ENCODE data around the gene NELFB. TPM values are rescaled to one million over a fixed set of nuclear protein-coding genes. Genes with fewer than 3 reads are reported as not detected.

Gene NELFB
- total RNA-seq, 1 donor, result 47.1 TPM

- no peak for DNase-seq (ENCODE audit: low read depth)
- no peak for TF ChIP-seq CTCF (IDR thresholded peaks at IDR 0.05; ENCODE audit: insufficient read depth, low read depth, low read length)
- no peak overlapping the region for H3K4me3 ChIP-seq (ENCODE audit: low read depth, low read length)
Observed at GRCh38 chr9:137247916-137248175, 7.3 kb upstream of the NELFB start.

- no peak for TF ChIP-seq CTCF (IDR thresholded peaks at IDR 0.05; ENCODE audit: insufficient read depth, low read depth, low read length)
- DNase-seq (ENCODE audit: low read depth), result no peak
- no peak overlapping the region for H3K4me3 ChIP-seq (ENCODE audit: low read depth, low read length)
Observed at GRCh38 chr9:137250329-137251193, 4.6 kb upstream of the NELFB start.

- no peak for TF ChIP-seq CTCF (IDR thresholded peaks at IDR 0.05; ENCODE audit: insufficient read depth, low read depth, low read length)
- no peak for DNase-seq (ENCODE audit: low read depth)
- no peak within 1 kb of the TSS for H3K4me3 ChIP-seq (ENCODE audit: low read depth, low read length)
Observed at GRCh38 chr9:137251194-137251461, 4.0 kb upstream of the NELFB start, which contains the start of gene STPG3. Gene STPG3, plus strand, starts transcription at chr9:137251286. Its CDS starts 1 bp downstream, at chr9:137251287.

GRCh38 chr9:137251490-137252268, 3.4 kb upstream of the NELFB start:
- DNase-seq (ENCODE audit: low read depth), result no peak
- H3K4me3 ChIP-seq (ENCODE audit: low read depth, low read length), result no peak overlapping the region
- no peak for TF ChIP-seq CTCF (IDR thresholded peaks at IDR 0.05; ENCODE audit: insufficient read depth, low read depth, low read length)

GRCh38 chr9:137252555-137253506, 2.3 kb upstream of the NELFB start:
- H3K4me3 ChIP-seq (ENCODE audit: low read depth, low read length), result no peak overlapping the region
- no peak for DNase-seq (ENCODE audit: low read depth)
- no peak for TF ChIP-seq CTCF (IDR thresholded peaks at IDR 0.05; ENCODE audit: insufficient read depth, low read depth, low read length)

- no peak for TF ChIP-seq CTCF (IDR thresholded peaks at IDR 0.05; ENCODE audit: insufficient read depth, low read depth, low read length)
- no peak for DNase-seq (ENCODE audit: low read depth)
- peak overlapping the region; percentile 78 for H3K4me3 ChIP-seq (ENCODE audit: low read depth, low read length)
Observed at GRCh38 chr9:137253717-137254623, 1.2 kb upstream of the NELFB start.
